Peyer's patch (tissue), 4 donors: ENCODE results near the gene PLCL1.

Experiments used
- POLR2A ChIP-seq, 2 donors: fragments of 450-650 bp; IDR thresholded peaks; one replicate each; pipeline ENCODE4 v1.5.1; 2017; ENCODE audit warnings: antibody characterized with exemption in 2 of 2, mild to moderate bottlenecking in 2 of 2, moderate library complexity in 2 of 2
- TF ChIP-seq, protein P1 (sequence below), 6 experiments: fragments of 450-650 bp in 4 of 6; fragments of 200-600 bp in 2 of 6; sonication (generic) in 1 of 6; IDR thresholded peaks; one replicate each; pipeline ENCODE4 v1.5.1; 2017 to 2019; ENCODE audit warnings: antibody characterized with exemption in 6 of 6, mild to moderate bottlenecking in 3 of 6, moderate library complexity in 1 of 6

DNA sequence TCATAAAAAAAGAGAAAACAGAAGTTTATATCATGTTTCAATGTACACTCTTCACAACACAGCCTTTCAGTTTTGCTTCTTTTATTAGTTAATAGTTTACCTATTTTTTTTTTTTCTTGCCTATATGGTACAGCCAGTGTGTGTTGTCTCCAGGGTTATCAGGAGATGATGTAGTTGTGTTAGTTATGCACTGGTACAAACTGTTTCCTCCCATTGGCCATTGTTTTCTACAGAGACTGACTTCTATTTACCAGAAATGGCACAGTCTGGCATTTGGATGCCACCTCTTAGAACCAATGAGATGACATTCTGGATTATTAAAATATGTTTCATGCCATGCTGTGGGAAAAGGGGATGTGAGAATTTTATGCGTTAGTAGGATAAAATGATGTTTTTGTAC lies 339.4 kb downstream of the PLCL1 start:
- no peak for TF ChIP-seq POLR2A (IDR thresholded peaks at IDR 0.05)
- TF ChIP-seq, protein P1, sequence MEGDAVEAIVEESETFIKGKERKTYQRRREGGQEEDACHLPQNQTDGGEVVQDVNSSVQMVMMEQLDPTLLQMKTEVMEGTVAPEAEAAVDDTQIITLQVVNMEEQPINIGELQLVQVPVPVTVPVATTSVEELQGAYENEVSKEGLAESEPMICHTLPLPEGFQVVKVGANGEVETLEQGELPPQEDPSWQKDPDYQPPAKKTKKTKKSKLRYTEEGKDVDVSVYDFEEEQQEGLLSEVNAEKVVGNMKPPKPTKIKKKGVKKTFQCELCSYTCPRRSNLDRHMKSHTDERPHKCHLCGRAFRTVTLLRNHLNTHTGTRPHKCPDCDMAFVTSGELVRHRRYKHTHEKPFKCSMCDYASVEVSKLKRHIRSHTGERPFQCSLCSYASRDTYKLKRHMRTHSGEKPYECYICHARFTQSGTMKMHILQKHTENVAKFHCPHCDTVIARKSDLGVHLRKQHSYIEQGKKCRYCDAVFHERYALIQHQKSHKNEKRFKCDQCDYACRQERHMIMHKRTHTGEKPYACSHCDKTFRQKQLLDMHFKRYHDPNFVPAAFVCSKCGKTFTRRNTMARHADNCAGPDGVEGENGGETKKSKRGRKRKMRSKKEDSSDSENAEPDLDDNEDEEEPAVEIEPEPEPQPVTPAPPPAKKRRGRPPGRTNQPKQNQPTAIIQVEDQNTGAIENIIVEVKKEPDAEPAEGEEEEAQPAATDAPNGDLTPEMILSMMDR (IDR thresholded peaks at IDR 0.05), result no peak
